ENCODE data around the gene OVCA2.

OVCA2 gene

GRCh38 chr17:2057175-2057759, 15.4 kb downstream of the OVCA2 start:
- no peak overlapping the region for H3K4me3 ChIP-seq (ENCODE audit: control insufficient read depth, low read depth, low read length)
- no peak for DNase-seq (ENCODE audit: low read depth)
- TF ChIP-seq CTCF (IDR thresholded peaks at IDR 0.05; ENCODE audit: control insufficient read depth, insufficient read depth, low read depth, low read length, missing control alignments) = no peak

- H3K4me3 ChIP-seq (ENCODE audit: control insufficient read depth, low read depth, low read length) = no peak overlapping the region
- DNase-seq (ENCODE audit: low read depth) = no peak
These were observed 16.2 kb downstream of the OVCA2 start for GRCh38 chr17:2057760-2058585.

GRCh38 chr17:2058586-2059546, 17.0 kb downstream of the OVCA2 start:
- no peak overlapping the region for H3K4me3 ChIP-seq (ENCODE audit: control insufficient read depth, low read depth, low read length)
- TF ChIP-seq CTCF (IDR thresholded peaks at IDR 0.05; ENCODE audit: control insufficient read depth, insufficient read depth, low read depth, low read length, missing control alignments) = peak; percentile 48
- no peak for DNase-seq (ENCODE audit: low read depth)

More at GRCh38 chr17:2057760-2058585, 16.2 kb downstream of the OVCA2 start:
- no peak for TF ChIP-seq CTCF (IDR thresholded peaks at IDR 0.05; ENCODE audit: control insufficient read depth, insufficient read depth, low read depth, low read length, missing control alignments)

- DNase-seq (ENCODE audit: low read depth) = no peak
- no peak overlapping the region for H3K4me3 ChIP-seq (ENCODE audit: control insufficient read depth, low read depth, low read length)
- no peak for TF ChIP-seq CTCF (IDR thresholded peaks at IDR 0.05; ENCODE audit: control insufficient read depth, insufficient read depth, low read depth, low read length, missing control alignments)
These were observed 17.9 kb downstream of the OVCA2 start for GRCh38 chr17:2059547-2060384.

- DNase-seq (ENCODE audit: low read depth) = no peak
- no peak for TF ChIP-seq CTCF (IDR thresholded peaks at IDR 0.05; ENCODE audit: control insufficient read depth, insufficient read depth, low read depth, low read length, missing control alignments)
- no peak overlapping the region for H3K4me3 ChIP-seq (ENCODE audit: control insufficient read depth, low read depth, low read length)
These were observed 18.5 kb downstream of the OVCA2 start for GRCh38 chr17:2060385-2060658.
